CD8-positive, alpha-beta memory T cell (primary cell): ENCODE measurements around the gene ZNF195. TPM values are rescaled to one million over a fixed set of nuclear protein-coding genes. Genes with fewer than 3 reads are reported as not detected.
A peak's percentile ranks its signal among the peaks of the same experiment; 100 is the strongest.

Source experiments
- CTCF ChIA-PET: fragments of 350-600 bp; sonication (Branson Sonifier 250); formaldehyde crosslinking; loops from one replicate; lab custom pipeline; 2021; ENCODE audit warnings: antibody characterized with exemption; lab: Charles Lee
- POLR2A ChIA-PET: fragments of 350-600 bp; sonication (Branson Sonifier 250); formaldehyde crosslinking; loops from one replicate; lab custom pipeline; 2021; ENCODE audit warnings: antibody characterized with exemption; lab: Charles Lee
- DNase-seq, 5 donors: peaks; one replicate each; pipeline versions ENCODE4 v3.0.0 to v3.0.0-alpha.2; 2020 to 2022; ENCODE audit warnings: mixed read lengths in 1 of 5
- H3K27ac ChIP-seq: one replicate; pipeline ENCODE4 v1.7.0; 2013; ENCODE audit warnings: low read depth, mild to moderate bottlenecking, low read length, moderate library complexity
- H3K27me3 ChIP-seq: 2 replicates; pipeline ENCODE4 v1.7.0; 2013; ENCODE audit warnings: low read length, mild to moderate bottlenecking; ENCODE audit not compliant: insufficient read depth, poor library complexity, severe bottlenecking
- H3K36me3 ChIP-seq: 2 replicates; pipeline ENCODE4 v1.7.0; 2013; ENCODE audit warnings: mild to moderate bottlenecking, low read length, moderate library complexity; ENCODE audit not compliant: insufficient read depth
- H3K4me1 ChIP-seq: 2 replicates; pipeline ENCODE4 v1.7.0; 2013; ENCODE audit warnings: mild to moderate bottlenecking, low read length, moderate library complexity; ENCODE audit not compliant: insufficient read depth
- H3K4me3 ChIP-seq: 2 replicates; pipeline ENCODE4 v1.7.0; 2013; ENCODE audit warnings: mild to moderate bottlenecking, low read length
- H3K9me3 ChIP-seq: 2 replicates; pipeline ENCODE4 v1.7.0; 2013; ENCODE audit warnings: mild to moderate bottlenecking, low read length
- H3K27ac Mint-ChIP-seq, 8 donors: one replicate each; pipeline ENCODE4 v1.8.0; 2020 to 2021; ENCODE audit warnings: mixed read lengths in 8 of 8, mild to moderate bottlenecking in 6 of 8, inconsistent platforms in 3 of 8, moderate library complexity in 3 of 8
- H3K27me3 Mint-ChIP-seq, 2 donors: one replicate each; pipeline ENCODE4 v1.8.0; 2020 to 2021; ENCODE audit warnings: mixed read lengths in 2 of 2, mild to moderate bottlenecking in 1 of 2, moderate library complexity in 1 of 2
- H3K36me3 Mint-ChIP-seq, 3 donors: one replicate each; pipeline ENCODE4 v1.8.0; 2020 to 2021; ENCODE audit warnings: mixed read lengths in 3 of 3, inconsistent platforms in 1 of 3, mild to moderate bottlenecking in 1 of 3
- H3K4me1 Mint-ChIP-seq, 3 donors: one replicate each; pipeline ENCODE4 v1.8.0; 2020 to 2021; ENCODE audit warnings: mixed read lengths in 3 of 3, inconsistent platforms in 1 of 3, mild to moderate bottlenecking in 1 of 3
- H3K4me3 Mint-ChIP-seq, 7 donors: one replicate each; pipeline ENCODE4 v1.8.0; 2020 to 2021; ENCODE audit warnings: mixed read lengths in 7 of 7, mild to moderate bottlenecking in 6 of 7, moderate library complexity in 4 of 7, inconsistent platforms in 2 of 7
- H3K9me3 Mint-ChIP-seq, 5 donors: one replicate each; pipeline ENCODE4 v1.8.0; 2020 to 2022; ENCODE audit warnings: mixed read lengths in 5 of 5, mild to moderate bottlenecking in 3 of 5, moderate library complexity in 2 of 5, inconsistent platforms in 1 of 5
- polyA plus RNA-seq: library from polyadenylated mRNA; unstranded; fragments of 300-500 nt; fragmentation: Illumina TruSeq; gene quantifications from one replicate; pipeline ENCODE4 v1.2.3, GENCODE V29; 2021
- total RNA-seq, 2 experiments: library from RNA; stranded (reverse); gene quantifications; one replicate each; pipeline ENCODE4 v1.2.3, GENCODE V29; 2021

The ZNF195 gene
- total and polyA plus RNA-seq, 3 experiments from 2014 or later = 24.2 to 41.5 (median 32.6) TPM

DNA sequence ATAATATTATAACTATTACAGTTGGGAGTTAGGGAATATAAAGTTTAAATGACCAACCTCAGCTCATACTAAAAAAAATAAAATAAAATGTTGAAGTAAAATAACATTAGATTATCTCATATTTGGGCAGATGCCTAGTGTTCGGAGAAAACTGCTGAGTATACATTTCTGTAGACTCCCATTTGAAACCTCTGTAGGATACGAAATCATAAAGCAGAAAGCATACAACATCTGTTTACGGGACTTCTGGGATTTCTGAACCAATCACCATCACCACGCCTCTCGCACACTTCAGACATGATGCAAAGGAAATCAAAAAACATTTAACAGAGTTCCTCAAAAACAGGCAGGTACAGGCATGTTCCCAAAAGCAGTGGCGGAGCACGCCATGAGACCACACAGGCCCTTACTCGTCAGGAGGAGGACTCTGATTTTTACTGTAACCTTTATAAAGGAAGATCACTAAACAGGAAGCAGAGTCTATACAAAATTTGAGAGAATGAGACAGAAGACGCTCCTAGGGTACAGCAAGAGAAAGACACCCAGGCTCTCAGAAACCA lies 8.6 kb downstream of the ZNF195 start:
- peaks cover 49% of the 10 kb centered on the region for H3K36me3 ChIP-seq
- H3K27me3 ChIP-seq = no peaks in the 10 kb centered on the region
- no peaks in the 10 kb centered on the region for H3K4me1 ChIP-seq
- no peaks in the 10 kb centered on the region for H3K27me3 Mint-ChIP-seq
- H3K4me3 Mint-ChIP-seq = no peak overlapping the region
- DNase-seq = no peak
- peaks cover 2% of the 10 kb centered on the region for H3K9me3 ChIP-seq
- peaks cover 23 to 36% (median 29%) of the 10 kb centered on the region in 3 donors for H3K4me1 Mint-ChIP-seq
- H3K4me3 ChIP-seq = no peak overlapping the region
- H3K9me3 Mint-ChIP-seq = peaks cover 8 to 20% (median 16%) of the 10 kb centered on the region in 5 donors
- POLR2A ChIA-PET = no interaction called here
- H3K27ac ChIP-seq = no peak overlapping the region
- peaks cover 57 to 88% (median 60%) of the 10 kb centered on the region in 3 donors for H3K36me3 Mint-ChIP-seq
- CTCF ChIA-PET = no interaction called here
- no peak overlapping the region for H3K27ac Mint-ChIP-seq

- peaks cover 54% of the 10 kb centered on the region for H3K36me3 ChIP-seq
- no peak for DNase-seq
- no peaks in the 10 kb centered on the region for H3K4me1 ChIP-seq
- peaks cover 9% of the 10 kb centered on the region for H3K9me3 ChIP-seq
- no peak overlapping the region for H3K27ac ChIP-seq
- ChIA-PET POLR2A (no interaction called here), CTCF (interaction anchor here (1.3 kb wide), 1 partner anchor 39 kb away, joined by 4 read pairs; no protein-coding TSS in a partner anchor)
- H3K4me1 Mint-ChIP-seq = peaks cover 15 to 33% (median 25%) of the 10 kb centered on the region in 3 donors
- peaks cover 16 to 29% (median 27%) of the 10 kb centered on the region in 5 donors for H3K9me3 Mint-ChIP-seq
- peaks cover 61 to 89% (median 70%) of the 10 kb centered on the region in 3 donors for H3K36me3 Mint-ChIP-seq
- H3K4me3 Mint-ChIP-seq = no peak overlapping the region
- H3K27me3 Mint-ChIP-seq = no peaks in the 10 kb centered on the region
- no peaks in the 10 kb centered on the region for H3K27me3 ChIP-seq
- H3K4me3 ChIP-seq = no peak overlapping the region
- no peak overlapping the region for H3K27ac Mint-ChIP-seq
Observed at GRCh38 chr11:3369366-3369765, 9.6 kb downstream of the ZNF195 start.

DNA sequence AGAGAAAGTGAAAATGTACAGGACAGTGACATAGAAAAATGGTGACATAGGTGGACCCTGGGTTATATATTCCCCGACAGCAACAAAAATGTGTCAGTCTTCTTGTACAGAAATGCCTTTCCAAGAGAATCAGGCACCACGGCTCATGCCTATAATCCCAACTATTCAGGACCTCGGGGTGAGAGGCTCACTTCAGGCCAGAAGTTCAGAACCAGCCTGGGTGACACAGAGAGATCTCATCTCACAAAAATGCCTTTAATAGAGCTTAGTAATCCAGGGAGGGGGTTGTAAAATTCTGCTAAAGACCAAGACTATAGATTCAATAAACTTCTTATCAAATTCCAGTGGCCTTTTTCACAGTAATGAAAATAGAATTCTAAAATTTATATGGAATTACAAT lies 10.7 kb downstream of the ZNF195 start:
- no peak overlapping the region for H3K4me3 Mint-ChIP-seq
- Histone ChIP-seq H3K27me3 (no peaks in the 10 kb centered on the region), H3K4me3 (no peak overlapping the region), H3K27ac (no peak overlapping the region), H3K36me3 (peaks cover 58% of the 10 kb centered on the region), H3K9me3 (peaks cover 14% of the 10 kb centered on the region), H3K4me1 (no peaks in the 10 kb centered on the region)
- peaks cover 7 to 22% (median 13%) of the 10 kb centered on the region in 3 donors for H3K4me1 Mint-ChIP-seq
- no peak for DNase-seq
- H3K9me3 Mint-ChIP-seq = peaks cover 26 to 38% (median 38%) of the 10 kb centered on the region in 5 donors
- ChIA-PET POLR2A (no interaction called here), CTCF (interaction anchor here (1.3 kb wide), 1 partner anchor 40 kb away, joined by 4 read pairs; no protein-coding TSS in a partner anchor)
- peak overlapping the region in 1 of 8 donors; percentile 18 for H3K27ac Mint-ChIP-seq
- peaks cover 64 to 90% (median 82%) of the 10 kb centered on the region in 3 donors for H3K36me3 Mint-ChIP-seq
- no peaks in the 10 kb centered on the region for H3K27me3 Mint-ChIP-seq

DNA sequence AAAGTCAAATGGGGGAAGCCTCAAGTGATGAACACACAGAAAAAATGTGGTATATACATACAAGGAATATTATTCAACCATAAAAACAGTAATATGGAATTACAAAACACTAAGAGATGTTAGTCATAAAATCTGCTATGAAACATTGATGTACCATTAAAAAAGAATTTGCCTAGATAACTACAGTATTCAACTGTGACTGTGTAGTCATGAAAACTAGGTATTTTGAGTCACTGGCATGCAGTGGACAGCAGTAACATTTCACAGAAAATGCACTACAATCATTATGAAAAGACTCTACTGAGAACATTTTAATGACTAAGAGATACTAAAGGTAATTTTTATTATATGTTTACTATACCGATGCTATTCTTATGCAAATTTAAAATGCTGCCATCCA lies 11.7 kb downstream of the ZNF195 start:
- Mint-ChIP-seq H3K4me1 (peaks cover 2 to 13% (median 7%) of the 10 kb centered on the region in 3 donors), H3K9me3 (peaks cover 35 to 48% (median 47%) of the 10 kb centered on the region in 5 donors), H3K36me3 (peaks cover 72 to 90% (median 86%) of the 10 kb centered on the region in 3 donors), H3K27ac (peak overlapping the region in 1 of 8 donors; percentile 10), H3K27me3 (no peaks in the 10 kb centered on the region), H3K4me3 (no peak overlapping the region)
- CTCF ChIA-PET = no interaction called here
- H3K36me3 ChIP-seq = peaks cover 68% of the 10 kb centered on the region
- H3K27me3 ChIP-seq = no peaks in the 10 kb centered on the region
- no peak overlapping the region for H3K4me3 ChIP-seq
- peaks cover 18% of the 10 kb centered on the region for H3K9me3 ChIP-seq
- H3K27ac ChIP-seq = no peak overlapping the region
- H3K4me1 ChIP-seq = no peaks in the 10 kb centered on the region
- DNase-seq = no peak
- POLR2A ChIA-PET = no interaction called here

GRCh38 chr11:3359092-3359824 lies 19.7 kb downstream of the ZNF195 start:
- Mint-ChIP-seq H3K36me3 (peaks cover 48 to 84% (median 76%) of the 10 kb centered on the region in 3 donors), H3K9me3 (peaks cover 55 to 81% (median 64%) of the 10 kb centered on the region in 5 donors), H3K27ac (no peak overlapping the region), H3K27me3 (peaks cover 0 to 4% of the 10 kb centered on the region in 2 donors), H3K4me3 (no peak overlapping the region), H3K4me1 (no peaks in the 10 kb centered on the region)
- Histone ChIP-seq H3K4me3 (no peak overlapping the region), H3K36me3 (peaks cover 44% of the 10 kb centered on the region), H3K27me3 (no peaks in the 10 kb centered on the region), H3K4me1 (no peaks in the 10 kb centered on the region), H3K27ac (no peak overlapping the region), H3K9me3 (peaks cover 72% of the 10 kb centered on the region)
- ChIA-PET POLR2A (no interaction called here), CTCF (no interaction called here)
- DNase-seq = no peak

DNA sequence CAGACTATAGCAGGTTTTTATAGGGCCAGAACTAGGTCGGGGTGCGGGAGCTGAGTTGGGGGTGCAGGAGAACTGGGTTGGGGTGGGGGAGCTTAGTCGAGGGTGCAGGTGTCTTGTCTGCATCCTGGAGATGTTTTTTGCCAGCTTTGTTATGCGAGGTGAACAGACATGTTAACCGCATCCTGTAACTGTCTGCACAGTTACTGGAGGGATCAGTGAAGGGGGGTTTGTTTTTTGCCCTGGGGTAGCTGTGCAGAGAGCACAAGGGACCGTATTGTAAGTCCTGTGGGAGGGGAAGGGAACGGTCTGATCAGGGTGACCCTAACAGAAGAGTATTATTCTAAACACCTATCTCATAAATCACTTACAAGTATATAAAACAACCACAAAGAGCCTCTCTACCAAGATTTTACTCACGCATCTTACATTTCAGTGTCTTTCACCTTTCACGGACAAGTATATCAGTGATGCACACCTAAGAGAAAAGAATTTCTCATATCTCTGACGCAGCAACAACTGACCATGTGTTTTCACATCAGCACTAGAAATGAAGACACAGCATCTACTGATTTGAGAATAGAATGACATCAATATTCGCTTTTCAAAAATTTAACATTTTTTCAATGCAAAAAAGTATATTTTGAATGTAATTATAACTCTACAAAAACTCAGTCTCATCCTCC lies 20.8 kb downstream of the ZNF195 start:
- Histone ChIP-seq H3K27ac (no peak overlapping the region), H3K27me3 (no peaks in the 10 kb centered on the region), H3K9me3 (peaks cover 73% of the 10 kb centered on the region), H3K36me3 (peaks cover 38% of the 10 kb centered on the region), H3K4me1 (no peaks in the 10 kb centered on the region), H3K4me3 (no peak overlapping the region)
- H3K4me3 Mint-ChIP-seq = no peak overlapping the region
- peaks cover 0 to 4% of the 10 kb centered on the region in 2 donors for H3K27me3 Mint-ChIP-seq
- peaks cover 38 to 72% (median 64%) of the 10 kb centered on the region in 3 donors for H3K36me3 Mint-ChIP-seq
- H3K9me3 Mint-ChIP-seq = peaks cover 44 to 70% (median 53%) of the 10 kb centered on the region in 5 donors
- DNase-seq = no peak
- ChIA-PET POLR2A (interaction anchor here (0.6 kb wide), 1 partner anchor 366 kb away, joined by 3 read pairs; the partner anchor contains the start of gene NAP1L4), CTCF (no interaction called here)
- H3K4me1 Mint-ChIP-seq = no peaks in the 10 kb centered on the region
- H3K27ac Mint-ChIP-seq = no peak overlapping the region

GRCh38 chr11:3357302-3357701 lies 21.6 kb downstream of the ZNF195 start:
- Mint-ChIP-seq H3K4me3 (no peak overlapping the region), H3K9me3 (peaks cover 36 to 62% (median 45%) of the 10 kb centered on the region in 5 donors), H3K27ac (no peak overlapping the region), H3K27me3 (peaks cover 0 to 4% of the 10 kb centered on the region in 2 donors), H3K4me1 (no peaks in the 10 kb centered on the region), H3K36me3 (peaks cover 31 to 64% (median 56%) of the 10 kb centered on the region in 3 donors)
- Histone ChIP-seq H3K36me3 (peaks cover 30% of the 10 kb centered on the region), H3K4me1 (no peaks in the 10 kb centered on the region), H3K27ac (no peak overlapping the region), H3K9me3 (peaks cover 69% of the 10 kb centered on the region), H3K4me3 (no peak overlapping the region), H3K27me3 (no peaks in the 10 kb centered on the region)
- ChIA-PET CTCF (interaction anchor here (1.8 kb wide), 1 partner anchor 16 kb away, joined by 3 read pairs; no protein-coding TSS in a partner anchor), POLR2A (no interaction called here)
- DNase-seq = no peak
